K562 (cell line): ENCODE results near the gene PARD3. TPM values are rescaled to one million over a fixed set of nuclear protein-coding genes. Genes with fewer than 3 reads are reported as not detected.

Source experiments
- MCM3 ChIP-seq: fragments of 450-650 bp; IDR thresholded peaks from 2 replicates; pipeline ENCODE4 v1.6.1; 2016
- MTA3 ChIP-seq: fragments of 450-650 bp; formaldehyde crosslinking; IDR thresholded peaks from 2 replicates; pipeline ENCODE4 v1.6.1; 2017; ENCODE audit warnings: mild to moderate bottlenecking, borderline replicate concordance
- POLR2B ChIP-seq: fragments of 450-650 bp; IDR thresholded peaks from 2 replicates; pipeline ENCODE4 v1.6.1; 2018; ENCODE audit warnings: low read depth; ENCODE audit not compliant: partially characterized antibody
- SP1 ChIP-seq: sonication (generic); formaldehyde crosslinking; IDR thresholded peaks from 2 replicates; pipeline ENCODE4 v1.8.1; 2022; ENCODE audit warnings: mild to moderate bottlenecking, missing genetic modification reagents
- TAF9B ChIP-seq: fragments of 450-650 bp; IDR thresholded peaks from 2 replicates; pipeline ENCODE4 v1.6.1; 2018; ENCODE audit warnings: mild to moderate bottlenecking; ENCODE audit not compliant: partially characterized antibody
- ZNF134 ChIP-seq: fragments of 250-450 bp; sonication (Bioruptor Pico); conservative IDR thresholded peaks from 2 replicates; pipeline ENCODE4 v1.4.0; 2020
- ZNF764 ChIP-seq: fragments of 250-450 bp; sonication (Bioruptor Pico); IDR thresholded peaks from 2 replicates; pipeline ENCODE4 v1.4.0; 2020; ENCODE audit warnings: low read depth, mild to moderate bottlenecking, moderate library complexity
- polyA plus RNA-seq, 8 experiments: library from polyadenylated mRNA; depleted of rRNA in 4 of 8; stranded (reverse) in 5 of 8; unstranded in 3 of 8; fragments of >200 nt; fragmentation: Nextera tagmentation in 2 of 8; fragmentation: Illumina TruSeq in 1 of 8; extraction: Ambion mirVana in 2 of 8; extraction: Trizol in 1 of 8; gene quantifications; 2 replicates each; pipeline versions ENCODE4 v1.2.1 to v1.2.3, GENCODE V29; 2011 to 2014; ENCODE audit warnings: inconsistent platforms in 1 of 8, missing spikeins in 1 of 8
- total RNA-seq, 7 experiments: library from RNA; depleted of rRNA in 6 of 7; stranded (reverse); fragments of >200 nt in 6 of 7; fragmentation: Illumina TruSeq in 2 of 7; extraction: Trizol in 2 of 7; gene quantifications; 2 replicates each; pipeline versions ENCODE4 v1.2.1 to v1.2.3, GENCODE V29; 2011 to 2021; ENCODE audit warnings: low replicate concordance in 1 of 7
- TF ChIP-seq, protein P1 (sequence below): sonication (generic); formaldehyde crosslinking; IDR thresholded peaks from 2 replicates; pipeline ENCODE4 v1.4.0; 2020; ENCODE audit warnings: mild to moderate bottlenecking, missing genetic modification reagents
- TF ChIP-seq, protein P2 (sequence below): sonication (generic); IDR thresholded peaks from 2 replicates; pipeline ENCODE4 v1.6.1; 2016
- TF ChIP-seq, protein P3 (sequence below): fragments of 250-450 bp; sonication (Bioruptor Pico); IDR thresholded peaks from 2 replicates; pipeline ENCODE4 v1.8.0; 2021; ENCODE audit warnings: moderate library complexity, mild to moderate bottlenecking, inconsistent platforms

PARD3 gene
- total and polyA plus RNA-seq, 9 of the 15 experiments (the other 6 are each of a cell fraction or from before 2014, with no cell fraction given), result 2.7 to 11.7 (median 7.7) TPM

DNA sequence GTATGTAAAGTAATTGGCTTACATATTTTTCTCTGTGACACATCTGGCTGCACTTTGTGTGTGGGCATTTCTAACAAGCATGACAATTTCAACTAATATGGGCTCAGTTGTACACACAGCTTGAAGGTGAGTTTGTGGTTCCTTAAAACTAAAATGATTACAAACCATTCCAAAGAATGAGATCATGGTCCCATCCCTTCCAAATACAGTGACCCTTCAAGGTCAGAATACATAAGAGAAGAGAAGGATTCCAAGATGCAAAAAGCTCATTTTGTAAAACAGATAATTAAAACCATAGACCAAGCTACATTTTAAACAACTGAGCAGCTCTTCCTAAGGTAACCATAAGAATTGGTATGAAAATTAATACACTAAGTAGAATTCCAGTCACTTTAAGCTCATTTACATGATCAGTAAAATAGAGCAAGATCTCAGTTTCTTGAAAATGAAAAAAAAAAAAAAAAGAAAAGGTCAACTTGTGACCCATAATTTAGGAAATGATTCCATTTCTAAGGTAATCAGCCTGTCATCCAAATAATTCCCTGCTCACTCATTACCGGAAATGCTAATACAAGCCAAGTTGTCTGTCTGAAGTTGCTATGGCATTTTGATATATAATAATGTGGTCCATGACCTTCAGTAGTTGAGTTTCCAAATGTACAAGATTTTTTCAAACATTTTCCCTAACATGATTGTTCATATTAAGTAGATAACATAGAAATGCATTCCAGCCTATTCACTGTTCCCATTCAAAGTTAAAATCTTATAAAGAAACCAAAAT is 688.5 kb downstream of the PARD3 start (continued):
- TF ChIP-seq, protein P1, sequence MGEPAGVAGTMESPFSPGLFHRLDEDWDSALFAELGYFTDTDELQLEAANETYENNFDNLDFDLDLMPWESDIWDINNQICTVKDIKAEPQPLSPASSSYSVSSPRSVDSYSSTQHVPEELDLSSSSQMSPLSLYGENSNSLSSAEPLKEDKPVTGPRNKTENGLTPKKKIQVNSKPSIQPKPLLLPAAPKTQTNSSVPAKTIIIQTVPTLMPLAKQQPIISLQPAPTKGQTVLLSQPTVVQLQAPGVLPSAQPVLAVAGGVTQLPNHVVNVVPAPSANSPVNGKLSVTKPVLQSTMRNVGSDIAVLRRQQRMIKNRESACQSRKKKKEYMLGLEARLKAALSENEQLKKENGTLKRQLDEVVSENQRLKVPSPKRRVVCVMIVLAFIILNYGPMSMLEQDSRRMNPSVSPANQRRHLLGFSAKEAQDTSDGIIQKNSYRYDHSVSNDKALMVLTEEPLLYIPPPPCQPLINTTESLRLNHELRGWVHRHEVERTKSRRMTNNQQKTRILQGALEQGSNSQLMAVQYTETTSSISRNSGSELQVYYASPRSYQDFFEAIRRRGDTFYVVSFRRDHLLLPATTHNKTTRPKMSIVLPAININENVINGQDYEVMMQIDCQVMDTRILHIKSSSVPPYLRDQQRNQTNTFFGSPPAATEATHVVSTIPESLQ (CRISPR knock-in tag), result no peak
- no peak for TF ChIP-seq MCM3
- no peak for TF ChIP-seq POLR2B
- TF ChIP-seq, protein P2, sequence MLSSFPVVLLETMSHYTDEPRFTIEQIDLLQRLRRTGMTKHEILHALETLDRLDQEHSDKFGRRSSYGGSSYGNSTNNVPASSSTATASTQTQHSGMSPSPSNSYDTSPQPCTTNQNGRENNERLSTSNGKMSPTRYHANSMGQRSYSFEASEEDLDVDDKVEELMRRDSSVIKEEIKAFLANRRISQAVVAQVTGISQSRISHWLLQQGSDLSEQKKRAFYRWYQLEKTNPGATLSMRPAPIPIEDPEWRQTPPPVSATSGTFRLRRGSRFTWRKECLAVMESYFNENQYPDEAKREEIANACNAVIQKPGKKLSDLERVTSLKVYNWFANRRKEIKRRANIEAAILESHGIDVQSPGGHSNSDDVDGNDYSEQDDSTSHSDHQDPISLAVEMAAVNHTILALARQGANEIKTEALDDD, result no peak
- TF ChIP-seq ZNF764 (CRISPR knock-in tag), result no peak
- TF ChIP-seq, protein P3, sequence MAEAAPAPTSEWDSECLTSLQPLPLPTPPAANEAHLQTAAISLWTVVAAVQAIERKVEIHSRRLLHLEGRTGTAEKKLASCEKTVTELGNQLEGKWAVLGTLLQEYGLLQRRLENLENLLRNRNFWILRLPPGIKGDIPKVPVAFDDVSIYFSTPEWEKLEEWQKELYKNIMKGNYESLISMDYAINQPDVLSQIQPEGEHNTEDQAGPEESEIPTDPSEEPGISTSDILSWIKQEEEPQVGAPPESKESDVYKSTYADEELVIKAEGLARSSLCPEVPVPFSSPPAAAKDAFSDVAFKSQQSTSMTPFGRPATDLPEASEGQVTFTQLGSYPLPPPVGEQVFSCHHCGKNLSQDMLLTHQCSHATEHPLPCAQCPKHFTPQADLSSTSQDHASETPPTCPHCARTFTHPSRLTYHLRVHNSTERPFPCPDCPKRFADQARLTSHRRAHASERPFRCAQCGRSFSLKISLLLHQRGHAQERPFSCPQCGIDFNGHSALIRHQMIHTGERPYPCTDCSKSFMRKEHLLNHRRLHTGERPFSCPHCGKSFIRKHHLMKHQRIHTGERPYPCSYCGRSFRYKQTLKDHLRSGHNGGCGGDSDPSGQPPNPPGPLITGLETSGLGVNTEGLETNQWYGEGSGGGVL, result no peak
- no peak for TF ChIP-seq TAF9B
- TF ChIP-seq ZNF134 (CRISPR knock-in tag), result no peak
- no peak for TF ChIP-seq MTA3
- TF ChIP-seq SP1 (CRISPR knock-in tag), result no peak
- TF ChIP-seq, all 486 proteins: peak for 0
